Measurements from ENCODE around the gene STRIP2.
"Not testable (repeated sequence)": the region's sequence is repeated elsewhere in the genome, so short reads cannot be mapped to it uniquely, and the experiment has no call there.

Gene STRIP2

DNA sequence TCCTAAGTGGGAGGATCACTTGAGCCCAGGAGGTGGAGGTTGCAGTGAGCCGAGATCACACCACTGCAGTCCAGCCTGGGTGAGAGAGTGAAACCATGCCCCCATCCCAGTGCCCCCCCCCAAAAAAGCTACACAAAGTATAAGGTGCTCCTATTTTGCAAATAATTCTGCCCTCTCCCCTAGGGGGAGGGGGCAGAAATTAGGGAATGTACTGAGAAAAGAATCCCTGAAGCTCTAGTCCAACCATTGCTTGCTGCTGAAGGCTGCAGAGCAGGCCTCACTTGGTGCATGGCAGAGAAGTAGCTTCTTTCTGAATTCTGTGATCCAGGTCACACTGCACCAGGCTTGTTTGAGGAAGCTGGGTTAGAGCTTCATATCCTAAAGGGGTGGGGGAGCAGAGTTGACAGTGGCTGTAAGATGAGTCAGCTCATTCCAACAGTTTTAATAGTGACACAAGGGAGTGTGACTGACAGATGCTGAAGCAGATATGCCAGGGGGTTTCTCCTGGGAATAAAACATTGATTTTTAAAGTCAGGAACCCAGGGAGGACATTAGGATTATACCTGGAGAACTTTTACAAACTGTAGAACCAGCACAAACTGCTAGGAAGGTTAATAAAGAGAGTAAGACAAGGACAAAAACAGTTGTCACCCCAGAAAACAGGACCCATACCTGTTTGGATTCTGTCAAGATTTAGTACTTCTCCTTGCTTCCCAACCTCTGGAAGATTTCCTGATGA, 32.8 kb upstream of the STRIP2 start:
- DNase-seq (ENCODE audit: extremely low read depth, low read depth), result no peak

GRCh38 chr7:129401967-129402860, 32.0 kb upstream of the STRIP2 start:
- TF ChIP-seq CTCF (IDR thresholded peaks at IDR 0.05; ENCODE audit: low read depth, low read length), result peak; percentile 6
- no peak for DNase-seq (ENCODE audit: extremely low read depth, low read depth)

More for the DNA sequence above, 32.8 kb upstream of the STRIP2 start:
- TF ChIP-seq CTCF (IDR thresholded peaks at IDR 0.05; ENCODE audit: low read depth, low read length), result no peak

GRCh38 chr7:129405527-129405926, 28.7 kb upstream of the STRIP2 start:
- TF ChIP-seq CTCF (IDR thresholded peaks at IDR 0.05; ENCODE audit: low read depth, low read length), result no peak
- DNase-seq (ENCODE audit: extremely low read depth, low read depth), result no peak

DNA sequence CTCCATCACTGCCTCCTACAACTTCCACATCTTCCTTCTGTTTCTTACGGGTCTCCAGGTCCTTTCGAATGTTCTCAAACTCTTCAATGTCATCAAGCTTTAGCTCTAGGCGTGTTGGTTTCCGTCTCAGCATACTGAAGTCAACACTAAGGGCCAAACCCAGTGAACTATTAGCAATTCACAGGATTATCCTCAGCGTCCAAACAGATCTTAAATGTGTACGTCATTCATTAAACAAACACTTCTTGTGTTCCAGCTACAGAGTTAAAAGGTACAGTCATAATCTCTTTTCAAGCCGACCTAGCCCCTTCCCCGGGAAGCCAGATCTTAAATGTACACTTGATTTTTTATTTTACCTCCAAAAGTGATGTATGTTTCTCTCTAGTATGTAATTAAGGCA, 24.0 kb upstream of the STRIP2 start:
- DNase-seq (ENCODE audit: extremely low read depth, low read depth), result not testable (repeated sequence)

DNA sequence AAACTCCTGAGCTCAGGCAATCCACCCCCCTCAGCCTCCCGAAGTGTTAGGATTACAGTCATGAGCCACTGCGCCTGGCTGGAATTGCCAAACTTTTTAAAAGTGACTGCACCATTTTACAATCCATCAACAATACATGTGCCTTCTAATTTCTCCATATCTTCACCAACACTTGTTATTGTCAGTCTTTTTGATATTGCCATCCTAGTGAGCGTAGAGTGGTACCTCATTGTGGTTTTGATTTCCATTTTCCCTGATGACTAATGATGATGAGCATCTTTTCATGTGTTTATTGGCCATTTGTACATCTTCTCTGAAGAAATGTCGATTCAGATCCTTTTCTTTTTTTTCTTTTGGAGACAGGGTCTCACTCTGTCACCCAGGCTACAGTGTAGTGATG, 21.7 kb upstream of the STRIP2 start:
- no peak for DNase-seq (ENCODE audit: extremely low read depth, low read depth)
- no peak for TF ChIP-seq CTCF (IDR thresholded peaks at IDR 0.05; ENCODE audit: low read depth, low read length)

- no peak for TF ChIP-seq CTCF (IDR thresholded peaks at IDR 0.05; ENCODE audit: low read depth, low read length)
Measured at GRCh38 chr7:129417073-129417472, 17.2 kb upstream of the STRIP2 start.

GRCh38 chr7:129421717-129422250, 12.4 kb upstream of the STRIP2 start:
- DNase-seq (ENCODE audit: extremely low read depth, low read depth), result no peak
- TF ChIP-seq CTCF (IDR thresholded peaks at IDR 0.05; ENCODE audit: low read depth, low read length), result no peak

More at GRCh38 chr7:129417073-129417472, 17.2 kb upstream of the STRIP2 start:
- DNase-seq (ENCODE audit: extremely low read depth, low read depth), result no peak

Data from AG09319 (cell line).